Loucy (cell line): ENCODE results near the gene HCRT.

Experiments
- EZH2phosphoT487 ChIP-seq: fragments of 200-600 bp; IDR thresholded peaks from 2 replicates; pipeline ENCODE4 v1.6.1; 2018; ENCODE audit warnings: antibody characterized with exemption, mild to moderate bottlenecking, moderate library complexity, borderline replicate concordance
- TF ChIP-seq, protein P1 (sequence below): fragments of 200-600 bp; sonication (generic); conservative IDR thresholded peaks from 2 replicates; pipeline ENCODE4 v1.5.1; 2014; ENCODE audit warnings: mild to moderate bottlenecking, antibody characterized with exemption, low read length

DNA sequence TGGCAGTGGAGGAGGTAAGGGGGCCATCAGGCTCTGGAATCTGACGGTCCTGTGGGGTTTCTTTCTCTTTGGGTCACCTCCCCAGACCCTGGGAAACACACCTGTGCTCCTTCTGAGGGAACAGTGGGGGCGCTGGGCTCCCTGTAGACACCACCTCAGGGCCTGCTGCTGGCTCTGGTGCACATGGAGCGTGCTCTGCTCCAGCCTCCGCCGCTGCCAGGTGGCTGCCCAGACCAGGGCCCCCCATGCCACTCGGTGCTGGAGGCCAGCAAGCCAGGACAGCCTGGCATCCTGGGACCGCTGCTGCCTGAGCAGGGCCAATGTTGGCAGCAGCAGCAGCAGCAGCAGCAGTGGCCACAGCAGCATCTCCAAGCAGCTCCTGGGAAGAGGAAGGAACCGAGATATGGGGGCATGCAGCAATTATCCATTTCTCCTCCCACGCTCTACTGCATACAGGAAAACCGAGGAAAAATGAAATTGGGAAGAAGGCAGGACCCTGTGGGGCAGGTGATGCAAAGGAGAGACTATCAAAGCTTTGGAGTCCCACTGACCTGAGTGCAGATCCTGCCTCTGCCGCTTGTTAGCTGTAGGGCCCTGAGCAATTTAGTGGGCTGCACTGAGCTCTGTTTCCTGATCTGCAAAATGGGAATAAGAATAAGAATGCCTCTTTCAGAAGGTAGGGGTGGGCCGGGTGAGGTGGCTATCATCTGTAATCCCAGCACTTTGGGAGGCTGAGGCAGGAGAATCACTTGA is 8.1 kb upstream of the HCRT start:
- TF ChIP-seq, protein P1, sequence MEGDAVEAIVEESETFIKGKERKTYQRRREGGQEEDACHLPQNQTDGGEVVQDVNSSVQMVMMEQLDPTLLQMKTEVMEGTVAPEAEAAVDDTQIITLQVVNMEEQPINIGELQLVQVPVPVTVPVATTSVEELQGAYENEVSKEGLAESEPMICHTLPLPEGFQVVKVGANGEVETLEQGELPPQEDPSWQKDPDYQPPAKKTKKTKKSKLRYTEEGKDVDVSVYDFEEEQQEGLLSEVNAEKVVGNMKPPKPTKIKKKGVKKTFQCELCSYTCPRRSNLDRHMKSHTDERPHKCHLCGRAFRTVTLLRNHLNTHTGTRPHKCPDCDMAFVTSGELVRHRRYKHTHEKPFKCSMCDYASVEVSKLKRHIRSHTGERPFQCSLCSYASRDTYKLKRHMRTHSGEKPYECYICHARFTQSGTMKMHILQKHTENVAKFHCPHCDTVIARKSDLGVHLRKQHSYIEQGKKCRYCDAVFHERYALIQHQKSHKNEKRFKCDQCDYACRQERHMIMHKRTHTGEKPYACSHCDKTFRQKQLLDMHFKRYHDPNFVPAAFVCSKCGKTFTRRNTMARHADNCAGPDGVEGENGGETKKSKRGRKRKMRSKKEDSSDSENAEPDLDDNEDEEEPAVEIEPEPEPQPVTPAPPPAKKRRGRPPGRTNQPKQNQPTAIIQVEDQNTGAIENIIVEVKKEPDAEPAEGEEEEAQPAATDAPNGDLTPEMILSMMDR: no peak
- no peak for TF ChIP-seq EZH2phosphoT487
